GM21619 (cell line): ENCODE measurements around the gene RUSF1.
"Not testable (repeated sequence)": the region's sequence is repeated elsewhere in the genome, so short reads cannot be mapped to it uniquely, and the experiment has no call there.

ENCODE experiments used
- ATAC-seq: cut with Tn5 transposase; IDR thresholded peaks from one replicate; pipeline ENCODE4 v1.9.1; 2021; ENCODE audit not compliant: unreplicated experiment

The RUSF1 gene

DNA sequence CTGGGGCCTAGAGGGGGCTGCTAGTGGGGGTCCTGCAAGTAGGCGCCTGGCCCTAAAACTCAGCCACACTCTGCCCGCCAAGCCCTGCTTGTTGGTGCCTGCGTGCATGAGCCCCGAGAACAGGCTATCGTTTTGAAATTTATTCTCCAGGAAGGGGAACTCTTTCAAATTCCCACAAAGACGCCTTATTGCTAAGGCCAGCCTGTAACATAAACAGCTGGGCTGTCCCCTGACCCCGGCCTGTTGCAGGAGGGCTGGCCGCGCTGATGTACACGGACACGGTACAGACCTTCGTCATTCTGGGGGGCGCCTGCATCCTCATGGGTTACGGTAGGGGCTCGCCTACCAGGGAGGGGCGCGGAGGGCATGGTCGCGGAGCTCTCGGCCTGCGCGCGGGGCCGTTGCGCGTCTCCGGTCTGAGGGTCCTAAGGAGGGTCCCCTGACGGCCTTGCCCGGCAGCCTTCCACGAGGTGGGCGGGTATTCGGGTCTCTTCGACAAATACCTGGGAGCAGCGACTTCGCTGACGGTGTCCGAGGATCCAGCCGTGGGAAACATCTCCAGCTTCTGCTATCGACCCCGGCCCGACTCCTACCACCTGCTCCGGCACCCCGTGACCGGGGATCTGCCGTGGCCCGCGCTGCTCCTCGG lies 21.0 kb downstream of the RUSF1 start:
- ATAC-seq = peak; percentile 4

DNA sequence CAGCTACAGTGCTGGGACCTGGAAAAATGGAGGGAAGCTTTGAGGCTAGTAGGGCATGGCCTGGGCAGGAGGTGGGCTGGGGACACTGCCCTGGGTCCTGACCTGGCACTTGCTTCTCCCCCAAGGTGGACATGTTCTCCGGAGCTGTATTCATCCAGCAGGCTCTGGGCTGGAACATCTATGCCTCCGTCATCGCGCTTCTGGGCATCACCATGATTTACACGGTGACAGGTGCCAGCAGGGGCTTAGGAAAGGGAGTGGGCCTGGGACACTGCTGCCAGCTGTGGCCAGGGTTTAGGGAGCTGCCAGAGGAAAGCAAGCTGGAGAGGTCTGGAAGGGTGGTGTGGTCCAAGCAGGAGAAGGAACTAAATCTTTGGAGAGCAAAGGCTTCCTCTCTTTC lies 22.1 kb downstream of the RUSF1 start:
- ATAC-seq = no peak

DNA sequence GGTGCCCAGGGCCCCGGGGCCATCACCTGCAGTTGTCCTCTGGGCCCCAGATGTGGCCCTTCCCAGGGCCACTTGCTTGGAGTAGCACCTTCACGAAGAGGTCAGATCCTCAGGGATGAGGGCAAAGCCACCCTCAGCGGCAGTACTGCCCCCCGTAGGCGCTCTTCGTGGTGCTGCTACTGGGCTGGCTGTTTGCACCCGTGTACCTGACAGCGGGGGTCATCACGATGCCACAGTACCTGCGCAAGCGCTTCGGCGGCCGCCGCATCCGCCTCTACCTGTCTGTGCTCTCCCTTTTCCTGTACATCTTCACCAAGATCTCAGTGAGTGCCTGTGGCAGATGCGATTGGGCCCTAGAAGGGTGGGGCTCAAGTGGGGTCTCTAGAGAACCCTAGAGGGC lies 22.6 kb downstream of the RUSF1 start:
- ATAC-seq = no peak

DNA sequence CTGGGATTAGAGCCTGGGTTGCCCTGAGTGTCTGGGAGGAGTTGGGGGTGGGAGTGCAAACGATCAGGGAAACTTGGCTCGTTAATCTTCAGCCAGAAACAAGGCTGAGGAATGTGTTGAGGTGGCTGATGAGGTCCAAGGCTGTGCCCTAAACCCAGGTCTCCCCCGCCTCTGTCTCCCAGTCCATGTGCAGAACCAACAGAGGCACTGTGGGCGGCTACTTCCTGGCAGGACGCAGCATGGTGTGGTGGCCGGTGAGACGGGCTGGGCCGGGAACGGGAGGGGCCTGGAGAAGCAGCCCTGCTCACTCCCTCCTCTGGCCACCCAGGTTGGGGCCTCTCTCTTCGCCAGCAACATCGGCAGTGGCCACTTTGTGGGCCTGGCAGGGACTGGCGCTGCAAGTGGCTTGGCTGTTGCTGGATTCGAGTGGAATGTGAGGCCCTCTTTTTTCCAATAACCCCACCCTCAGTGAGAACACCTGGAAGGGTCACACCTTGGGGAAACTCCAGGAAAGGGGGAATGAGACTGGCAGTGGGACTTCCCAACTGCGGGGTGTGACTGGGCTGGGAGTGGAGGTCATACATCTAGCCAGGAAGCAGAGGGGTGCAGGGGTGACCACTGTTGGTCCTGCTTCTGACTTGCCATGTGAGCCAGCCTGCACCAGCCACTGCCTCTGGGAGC lies 23.6 kb downstream of the RUSF1 start:
- no peak for ATAC-seq

DNA sequence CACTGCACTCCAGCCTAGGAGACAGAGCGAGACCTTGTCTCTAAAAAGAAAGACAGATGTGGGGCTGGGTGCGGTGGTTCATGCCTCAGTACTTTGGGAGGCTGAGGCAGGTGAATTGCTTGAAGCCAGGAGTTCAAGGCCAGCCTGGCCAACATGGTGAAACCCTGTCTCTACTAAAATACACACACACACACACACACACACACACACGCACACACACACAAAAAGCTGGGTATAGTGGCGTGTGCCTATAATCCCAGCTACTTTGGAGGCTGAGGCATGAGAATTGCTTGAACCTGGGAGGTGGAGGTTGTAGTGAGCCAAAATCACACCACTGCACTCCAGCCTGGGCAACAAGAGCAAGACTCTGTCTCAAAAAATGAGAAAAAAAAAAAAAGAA lies 24.1 kb downstream of the RUSF1 start:
- ATAC-seq = not testable (repeated sequence)

DNA sequence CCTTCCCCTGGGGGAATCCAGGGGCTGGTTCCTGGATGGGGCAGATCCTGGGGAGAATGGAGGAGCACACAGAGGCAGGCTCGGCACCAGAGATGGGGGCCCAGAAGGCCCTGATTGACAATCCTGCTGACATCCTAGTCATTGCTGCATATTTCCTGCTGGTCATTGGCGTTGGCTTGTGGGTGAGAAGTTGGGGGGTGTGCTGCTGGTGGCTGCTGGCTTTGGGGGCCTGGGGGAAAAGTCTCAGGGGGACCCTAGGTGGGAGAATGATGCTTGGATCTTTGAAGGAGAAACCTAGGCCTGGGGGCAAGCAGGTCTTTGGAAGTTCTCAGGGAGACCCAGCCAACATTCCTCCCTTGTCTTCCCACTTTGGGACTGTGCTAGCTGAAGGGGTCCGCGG lies 25.1 kb downstream of the RUSF1 start, which contains the start of gene SLC5A2:
SLC5A2 (plus strand) TSS at position 43 of the 400 bp plus-strand sequence; CDS start at position 57, 14 bp downstream.
- ATAC-seq = no peak

DNA sequence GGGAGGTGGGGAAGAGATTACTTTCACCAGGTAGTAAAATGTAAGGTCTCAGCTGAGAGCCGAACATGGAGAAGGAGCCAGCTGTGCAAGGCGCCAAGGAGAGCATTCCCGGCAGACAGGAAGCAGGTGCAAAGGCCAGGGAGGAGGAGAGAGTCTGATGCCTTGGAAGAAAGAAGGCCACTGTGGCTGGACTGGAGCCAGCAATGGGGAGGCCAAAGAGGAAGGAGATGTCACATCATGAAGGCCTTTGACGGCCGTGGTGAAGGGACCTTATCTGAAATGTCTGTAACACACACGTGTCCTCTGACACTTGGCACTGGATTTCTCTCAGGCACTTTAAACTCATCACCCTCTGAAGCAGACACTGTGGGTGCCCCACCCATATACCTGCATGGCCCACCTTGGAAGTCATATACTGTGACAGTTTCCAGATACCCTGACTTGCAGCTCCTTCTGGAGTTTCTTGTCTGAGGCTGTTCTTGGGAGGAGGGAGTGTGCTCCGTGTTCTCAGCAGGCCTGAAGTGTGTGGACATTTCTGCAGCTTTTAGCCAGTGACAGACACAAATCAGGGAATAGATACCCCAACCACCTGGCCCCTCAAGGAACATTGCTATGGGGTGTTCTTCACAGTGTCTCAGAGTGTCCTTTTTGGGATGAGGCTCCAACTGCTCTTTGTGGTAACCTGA lies 27.2 kb downstream of the RUSF1 start:
- ATAC-seq = no peak

DNA sequence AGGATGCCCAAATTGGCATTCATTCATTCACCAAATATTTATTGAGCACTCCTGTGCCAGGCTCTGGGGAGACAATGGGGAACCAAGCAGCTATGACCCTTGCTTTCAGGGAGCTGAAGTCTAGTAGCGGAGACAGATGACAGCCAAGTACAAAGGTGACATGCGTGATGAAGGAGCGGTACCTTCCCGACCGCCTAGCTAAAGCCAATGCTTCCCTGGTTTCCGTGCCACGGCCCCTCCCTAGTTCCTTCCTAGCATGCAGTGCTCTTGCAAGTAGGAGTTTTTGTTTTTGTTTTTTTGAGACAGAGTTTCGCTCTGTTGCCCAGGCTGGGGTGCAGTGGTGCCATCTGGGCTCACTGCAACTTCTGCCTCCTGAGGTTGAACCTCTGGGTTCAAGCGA lies 28.4 kb downstream of the RUSF1 start:
- no peak for ATAC-seq

DNA sequence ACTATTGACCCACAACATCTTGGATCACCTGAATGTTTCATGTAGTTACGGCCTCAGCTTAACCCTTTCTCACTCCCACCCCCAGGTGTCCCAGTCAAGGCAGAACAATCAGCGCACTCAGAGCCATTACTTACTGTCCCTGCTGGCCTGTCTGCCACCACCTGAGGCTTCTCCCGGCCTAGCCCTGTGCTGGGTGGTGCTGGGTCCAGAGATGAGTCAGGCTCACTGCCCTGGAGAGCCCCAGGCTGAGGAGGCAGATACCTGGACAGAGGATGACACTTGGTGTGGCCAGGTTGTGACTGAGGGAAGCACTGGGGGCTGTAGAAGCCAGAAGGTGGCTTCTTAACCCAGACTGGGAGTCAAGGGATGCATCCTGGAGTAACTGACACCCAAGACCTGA lies 29.2 kb downstream of the RUSF1 start:
- ATAC-seq = no peak

DNA sequence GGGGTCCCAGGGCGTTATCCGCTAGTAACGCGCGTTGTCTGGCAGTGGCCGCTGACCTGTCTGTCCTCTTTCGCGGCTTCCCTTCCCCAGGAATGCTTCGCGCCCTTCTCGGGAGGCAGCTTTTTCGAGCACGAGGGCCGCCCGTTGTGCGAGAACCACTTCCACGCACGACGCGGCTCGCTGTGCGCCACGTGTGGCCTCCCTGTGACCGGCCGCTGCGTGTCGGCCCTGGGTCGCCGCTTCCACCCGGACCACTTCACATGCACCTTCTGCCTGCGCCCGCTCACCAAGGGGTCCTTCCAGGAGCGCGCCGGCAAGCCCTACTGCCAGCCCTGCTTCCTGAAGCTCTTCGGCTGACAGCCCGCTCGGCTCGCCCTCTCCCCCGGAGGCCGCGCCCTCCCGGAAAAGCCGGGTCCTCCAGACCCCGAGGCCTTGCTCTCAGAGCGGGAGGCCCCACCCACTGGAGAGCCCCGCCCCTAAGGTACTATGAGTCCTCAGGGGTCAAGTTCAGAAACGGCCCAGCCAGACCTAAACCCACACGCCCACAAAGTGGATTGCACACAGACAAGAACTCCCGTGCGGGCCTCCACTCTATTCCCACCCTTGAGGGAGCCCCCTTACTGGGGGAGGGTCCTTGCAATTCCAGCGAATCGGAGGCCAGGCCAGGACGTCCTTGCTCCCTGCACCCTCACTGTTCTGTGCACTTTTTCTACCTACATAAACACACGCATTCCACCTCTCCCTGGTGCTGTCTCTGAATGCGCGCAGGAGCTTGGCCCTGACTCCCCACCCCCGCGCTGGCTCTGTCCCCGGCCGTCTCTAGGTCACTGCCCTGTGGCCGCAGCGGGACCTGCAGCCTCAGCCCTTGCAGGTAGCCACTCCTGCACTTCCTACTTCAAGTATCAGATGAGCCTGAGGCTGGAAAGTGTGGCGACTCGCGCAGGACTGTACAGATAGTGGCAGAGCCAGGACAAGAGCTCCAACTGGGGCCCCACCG lies 30.7 kb downstream of the RUSF1 start:
- peak; percentile 31 for ATAC-seq

DNA sequence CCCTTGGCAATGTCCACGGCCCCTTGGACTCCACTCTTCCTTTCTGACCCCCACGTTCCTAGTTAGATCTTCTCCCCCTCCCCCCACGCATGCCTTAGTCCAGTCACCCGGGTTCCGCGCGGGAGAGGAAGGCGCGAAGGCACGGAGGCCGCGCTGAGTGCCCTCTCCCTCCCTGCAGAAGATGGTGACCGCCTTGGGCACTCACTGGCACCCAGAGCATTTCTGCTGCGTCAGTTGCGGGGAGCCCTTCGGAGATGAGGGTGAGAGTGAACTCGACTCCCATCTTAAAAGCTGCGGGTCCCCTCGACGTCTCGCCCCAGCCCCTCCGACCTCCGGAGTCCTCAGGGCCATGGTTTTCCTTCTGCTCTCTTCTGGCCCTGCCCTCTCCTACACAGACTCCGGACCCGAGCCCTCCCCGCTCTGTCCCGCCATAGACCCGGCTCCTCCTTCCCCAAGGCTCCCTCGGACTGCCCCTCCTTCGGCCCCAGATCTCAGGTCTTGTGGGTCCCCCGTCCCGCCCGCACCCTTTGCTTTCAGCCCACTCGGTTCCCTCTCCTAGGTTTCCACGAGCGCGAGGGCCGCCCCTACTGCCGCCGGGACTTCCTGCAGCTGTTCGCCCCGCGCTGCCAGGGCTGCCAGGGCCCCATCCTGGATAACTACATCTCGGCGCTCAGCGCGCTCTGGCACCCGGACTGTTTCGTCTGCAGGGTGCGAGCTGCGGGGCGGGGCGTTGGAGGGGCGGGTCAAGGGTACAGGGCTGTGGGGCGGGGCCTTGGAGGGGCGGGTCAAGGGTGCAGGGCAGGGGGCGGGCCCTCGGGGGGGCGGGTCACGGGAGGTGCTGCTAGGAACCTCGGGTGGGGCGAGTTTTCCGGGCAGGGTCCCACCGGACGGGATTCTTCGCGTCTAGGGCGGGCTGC lies 31.6 kb downstream of the RUSF1 start:
- peak; percentile 55 for ATAC-seq

DNA sequence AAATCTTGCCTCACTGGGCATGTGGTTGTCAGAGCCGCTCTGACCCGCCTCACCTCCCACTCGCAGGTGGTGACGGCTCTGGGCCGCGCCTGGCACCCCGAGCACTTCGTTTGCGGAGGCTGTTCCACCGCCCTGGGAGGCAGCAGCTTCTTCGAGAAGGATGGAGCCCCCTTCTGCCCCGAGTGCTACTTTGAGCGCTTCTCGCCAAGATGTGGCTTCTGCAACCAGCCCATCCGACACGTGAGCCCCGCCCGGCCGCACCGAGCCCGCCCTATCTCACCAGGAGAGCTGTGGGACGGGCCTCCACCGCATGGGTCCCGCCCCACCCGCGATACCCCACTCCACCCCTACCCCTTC lies 32.3 kb downstream of the RUSF1 start:
- ATAC-seq = no peak

DNA sequence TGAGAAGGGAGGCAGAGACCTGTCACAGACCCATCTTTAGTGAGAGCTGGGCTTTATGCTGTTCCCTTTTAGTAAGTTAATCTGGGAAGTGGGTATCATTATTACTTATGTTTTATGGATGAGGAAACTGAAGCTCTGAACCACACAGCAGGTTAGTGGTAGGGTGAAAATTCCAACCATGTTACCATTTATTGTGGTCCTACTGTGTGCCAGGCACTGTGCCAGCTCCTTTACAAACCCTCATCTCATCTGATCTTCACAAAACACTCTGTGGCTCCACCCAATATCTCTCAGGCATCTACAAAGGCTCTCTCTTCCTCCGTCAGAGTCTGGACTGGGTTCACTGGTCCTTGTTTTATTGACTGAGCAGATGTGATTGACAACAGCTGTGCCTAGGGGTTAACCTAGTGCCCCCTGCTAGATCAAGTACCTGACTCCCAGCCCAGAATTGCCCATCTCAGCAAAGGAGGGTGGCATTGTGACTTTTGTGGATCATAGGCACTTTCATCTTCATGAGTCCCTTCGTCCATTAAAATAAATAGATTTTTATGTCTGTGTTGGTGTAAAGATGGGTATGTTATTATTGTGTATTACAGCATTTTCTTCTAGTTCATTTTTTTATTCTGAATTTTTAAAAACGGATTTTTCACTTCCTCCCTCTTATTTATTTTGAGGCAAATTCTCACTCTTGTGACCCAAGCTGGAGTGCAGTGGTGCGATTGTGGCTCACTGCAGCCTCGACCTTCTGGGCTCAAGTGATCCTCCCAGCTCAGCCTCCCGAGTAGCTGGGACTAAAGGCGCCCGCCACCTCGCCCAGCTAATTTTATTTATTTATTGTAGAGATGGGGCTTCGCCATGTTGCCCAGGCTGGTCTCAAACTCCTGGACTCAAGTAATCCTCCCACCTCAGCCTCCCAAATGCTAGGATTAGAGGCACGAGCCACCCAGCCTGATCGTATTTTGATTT lies 33.1 kb downstream of the RUSF1 start:
- no peak for ATAC-seq

DNA sequence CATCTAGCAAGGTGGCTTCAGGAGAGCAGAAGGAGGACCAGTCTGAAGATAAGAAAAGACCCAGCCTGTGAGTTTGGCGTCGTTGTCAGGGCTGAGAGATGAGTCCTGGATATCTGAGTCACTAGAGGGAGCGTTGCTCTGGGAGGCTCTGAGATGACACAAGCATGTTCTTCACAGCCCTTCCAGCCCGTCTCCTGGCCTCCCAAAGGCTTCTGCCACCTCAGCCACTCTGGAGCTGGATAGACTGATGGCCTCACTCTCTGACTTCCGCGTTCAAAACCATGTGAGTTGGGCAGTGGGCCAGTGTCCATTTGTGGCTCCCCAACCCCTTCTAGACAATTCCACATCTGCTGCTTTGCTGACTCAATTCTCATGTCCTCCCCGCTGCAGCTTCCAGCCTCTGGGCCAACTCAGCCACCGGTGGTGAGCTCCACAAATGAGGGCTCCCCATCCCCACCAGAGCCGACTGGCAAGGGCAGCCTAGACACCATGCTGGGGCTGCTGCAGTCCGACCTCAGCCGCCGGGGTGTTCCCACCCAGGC lies 33.9 kb downstream of the RUSF1 start:
- ATAC-seq = no peak

DNA sequence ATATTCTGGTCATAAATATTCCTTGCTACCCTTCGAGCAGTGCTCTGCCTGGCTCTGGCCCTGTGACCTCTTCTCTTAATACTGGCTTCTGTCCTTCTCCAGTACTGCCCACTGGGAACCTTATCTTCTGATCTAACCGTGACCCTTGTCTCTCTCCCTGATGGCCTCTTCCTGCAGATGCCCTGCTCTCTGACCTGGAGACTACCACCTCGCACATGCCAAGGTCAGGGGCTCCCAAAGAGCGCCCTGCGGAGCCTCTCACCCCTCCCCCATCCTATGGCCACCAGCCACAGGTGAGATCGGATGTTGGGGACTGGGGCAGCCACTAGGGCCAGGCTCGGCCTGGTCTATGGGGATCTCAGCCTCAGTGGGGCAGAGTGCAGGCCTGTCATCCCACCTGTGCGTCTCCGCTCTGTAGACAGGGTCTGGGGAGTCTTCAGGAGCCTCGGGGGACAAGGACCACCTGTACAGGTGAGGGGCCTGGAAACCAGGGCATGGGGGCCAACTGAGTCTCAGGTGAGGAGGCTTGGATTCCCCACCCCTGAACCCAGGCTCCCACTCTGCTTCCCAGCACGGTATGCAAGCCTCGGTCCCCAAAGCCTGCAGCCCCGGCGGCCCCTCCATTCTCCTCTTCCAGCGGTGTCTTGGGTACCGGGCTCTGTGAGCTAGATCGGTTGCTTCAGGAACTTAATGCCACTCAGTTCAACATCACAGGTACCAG lies 34.8 kb downstream of the RUSF1 start:
- no peak for ATAC-seq

DNA sequence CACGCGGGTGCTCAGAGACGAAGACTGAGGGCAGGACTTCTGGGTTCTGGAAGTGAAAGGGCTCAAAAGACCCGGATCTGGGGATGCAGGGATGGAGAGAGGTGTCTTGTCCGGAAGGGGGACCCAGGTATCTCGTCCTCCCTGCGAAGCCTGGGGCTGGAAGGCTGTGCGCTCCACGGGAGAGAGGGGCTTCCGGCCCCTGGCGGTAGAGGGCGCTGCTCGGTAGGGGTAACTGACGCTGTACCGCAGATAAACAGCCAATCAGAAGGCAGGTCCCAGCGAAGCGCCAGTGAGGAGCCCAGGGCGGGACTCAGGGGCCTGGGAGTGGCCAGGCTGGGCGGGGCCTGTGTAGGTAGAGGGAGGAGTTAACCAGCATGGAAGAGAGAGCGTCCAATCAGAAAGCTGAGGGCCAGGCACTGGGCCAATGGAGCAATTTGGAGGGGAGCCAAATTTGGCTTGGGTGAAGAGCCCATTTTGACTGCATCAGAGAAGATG lies 35.4 kb downstream of the RUSF1 start:
- ATAC-seq = no peak

DNA sequence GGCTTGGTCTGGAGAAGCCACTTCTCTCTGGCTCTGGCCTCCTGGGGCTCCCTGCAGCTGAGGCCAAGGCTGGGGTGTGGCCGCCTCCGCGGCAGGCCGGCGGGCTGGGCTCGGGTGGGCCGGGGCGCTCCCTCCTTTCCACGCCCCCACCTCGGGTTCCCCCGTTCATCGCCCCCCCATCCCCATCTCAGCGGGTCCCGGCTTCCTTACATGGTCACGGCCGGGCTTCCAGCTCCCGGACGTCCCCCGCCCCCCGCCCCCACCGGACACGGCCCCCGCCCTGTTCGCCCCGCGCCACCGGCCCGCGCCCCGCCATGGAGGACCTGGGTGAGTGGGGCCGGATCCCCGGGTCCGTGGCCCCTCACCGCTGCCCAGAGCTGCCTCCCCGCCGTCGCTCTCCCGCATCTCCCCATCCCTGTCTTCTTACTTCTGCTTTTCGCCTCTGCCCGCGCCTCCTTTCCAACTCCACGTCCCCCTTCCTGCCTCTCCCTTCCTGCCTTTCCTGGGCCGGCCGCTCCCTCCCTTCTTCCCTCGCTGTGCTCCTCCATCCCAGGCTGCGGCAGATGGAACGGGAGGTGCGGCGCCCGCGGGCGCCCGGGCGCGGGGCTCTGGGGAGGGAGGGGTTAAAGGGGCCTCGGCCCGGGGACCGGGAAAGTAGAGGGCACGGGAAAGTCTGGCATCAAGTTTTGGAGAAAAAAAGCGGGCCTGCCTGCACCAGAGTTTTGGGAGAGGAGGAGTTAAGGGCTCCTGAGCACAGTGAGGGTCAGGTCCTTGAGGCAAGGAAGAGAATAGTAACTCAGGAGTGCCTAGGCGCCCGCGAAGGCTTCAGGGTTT lies 36.1 kb downstream of the RUSF1 start, which contains the start of gene TGFB1I1:
TGFB1I1 (plus strand) TSS at position 278 of the 834 bp plus-strand sequence; CDS start at position 315, 37 bp downstream.
- ATAC-seq = no peak
